CD4-positive, alpha-beta T cell treated with Interleukin-17A for 1 hour (primary cell): ENCODE measurements around the gene NLRC5.
"Not testable (repeated sequence)": the region's sequence is repeated elsewhere in the genome, so short reads cannot be mapped to it uniquely, and the experiment has no call there.

Experiments
- DNase-seq: peaks from one replicate; pipeline ENCODE4 v3.0.0-alpha.2; 2020

The NLRC5 gene

GRCh38 chr16:56983211-56983751 lies 6.1 kb upstream of the NLRC5 start:
- no peak for DNase-seq

- no peak for DNase-seq
Measured at GRCh38 chr16:56984639-56985038, 4.7 kb upstream of the NLRC5 start.

- no peak for DNase-seq
Measured at GRCh38 chr16:56985288-56985961, 3.9 kb upstream of the NLRC5 start.

- no peak for DNase-seq
Measured at GRCh38 chr16:56985962-56986360, 3.4 kb upstream of the NLRC5 start.

GRCh38 chr16:56986361-56986760 lies 3.0 kb upstream of the NLRC5 start:
- no peak for DNase-seq

- DNase-seq = not testable (repeated sequence)
Measured at GRCh38 chr16:56986908-56987307, 2.4 kb upstream of the NLRC5 start.

GRCh38 chr16:56987692-56988091 lies 1.7 kb upstream of the NLRC5 start:
- no peak for DNase-seq

GRCh38 chr16:56988161-56988947 lies 1.0 kb upstream of the NLRC5 start:
- DNase-seq = no peak

- no peak for DNase-seq
Measured at GRCh38 chr16:56989988-56990387, 631 bp downstream of the NLRC5 start.

- DNase-seq = no peak
Measured at GRCh38 chr16:56990407-56991286, 1.3 kb downstream of the NLRC5 start.

- not testable (repeated sequence) for DNase-seq
Measured at GRCh38 chr16:56992431-56992830, 3.1 kb downstream of the NLRC5 start.

GRCh38 chr16:56993204-56993603 lies 3.8 kb downstream of the NLRC5 start:
- DNase-seq = no peak

GRCh38 chr16:56994311-56994710 lies 5.0 kb downstream of the NLRC5 start:
- no peak for DNase-seq

GRCh38 chr16:56995136-56995805 lies 5.9 kb downstream of the NLRC5 start:
- no peak for DNase-seq

- no peak for DNase-seq
Measured at GRCh38 chr16:56997264-56997663, 7.9 kb downstream of the NLRC5 start.

- DNase-seq = no peak
Measured at GRCh38 chr16:56997931-56998330, 8.6 kb downstream of the NLRC5 start.

- no peak for DNase-seq
Measured at GRCh38 chr16:56998352-56998751, 9.0 kb downstream of the NLRC5 start.

GRCh38 chr16:56998861-56999260 lies 9.5 kb downstream of the NLRC5 start:
- DNase-seq = no peak

GRCh38 chr16:56999409-57000270 lies 10.3 kb downstream of the NLRC5 start:
- peak; percentile 66 for DNase-seq

- peak; percentile 49 for DNase-seq
Measured at GRCh38 chr16:57000271-57001025, 11.1 kb downstream of the NLRC5 start.
